ENCODE data around the gene PLSCR5.

The PLSCR5 gene

DNA sequence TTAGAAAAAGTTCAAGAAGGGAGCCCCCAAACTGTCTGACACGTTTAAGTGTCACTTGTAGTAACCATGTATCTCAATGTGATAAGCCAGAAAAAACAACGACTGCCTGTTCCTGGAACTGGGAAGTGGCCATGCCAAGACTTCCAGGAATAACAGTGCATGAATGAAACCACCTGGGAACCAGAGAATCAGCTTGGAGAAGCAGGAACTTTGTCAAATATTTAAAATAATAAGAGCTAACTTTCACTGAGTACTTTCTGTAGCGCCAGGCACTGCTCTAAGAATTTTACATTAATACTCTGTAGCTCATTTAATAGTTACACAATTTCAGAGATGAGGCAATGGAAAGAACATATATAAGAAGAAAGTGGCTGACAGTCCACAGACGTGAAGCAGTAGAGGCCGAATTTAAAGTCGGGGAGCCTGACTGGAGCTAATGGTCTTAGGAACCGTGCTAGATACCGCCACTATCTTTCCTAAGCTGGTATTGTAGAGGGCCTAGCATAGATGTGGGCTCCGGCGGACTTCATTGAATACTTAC lies 61.6 kb downstream of the PLSCR5 start:
- DNase-seq: no peak

DNA sequence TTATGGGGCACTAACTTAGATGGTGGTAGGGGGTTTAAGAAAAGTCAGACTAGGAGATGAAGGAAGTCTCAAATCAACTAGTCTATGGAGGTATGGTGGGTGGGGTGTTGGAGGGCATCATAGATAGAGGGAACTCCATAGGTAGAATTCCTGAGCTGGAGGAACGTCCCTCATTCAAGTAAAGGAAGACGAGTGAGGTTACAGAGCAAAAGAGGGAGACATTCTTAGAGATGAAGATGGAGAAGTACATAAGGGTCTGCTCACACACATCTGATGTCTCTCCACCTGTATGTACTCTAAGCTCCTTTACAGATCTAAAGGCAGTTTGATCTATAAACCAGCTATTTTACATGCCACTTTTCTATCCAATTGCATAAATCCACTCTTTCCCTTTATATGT lies 62.2 kb downstream of the PLSCR5 start:
- DNase-seq: no peak

DNA sequence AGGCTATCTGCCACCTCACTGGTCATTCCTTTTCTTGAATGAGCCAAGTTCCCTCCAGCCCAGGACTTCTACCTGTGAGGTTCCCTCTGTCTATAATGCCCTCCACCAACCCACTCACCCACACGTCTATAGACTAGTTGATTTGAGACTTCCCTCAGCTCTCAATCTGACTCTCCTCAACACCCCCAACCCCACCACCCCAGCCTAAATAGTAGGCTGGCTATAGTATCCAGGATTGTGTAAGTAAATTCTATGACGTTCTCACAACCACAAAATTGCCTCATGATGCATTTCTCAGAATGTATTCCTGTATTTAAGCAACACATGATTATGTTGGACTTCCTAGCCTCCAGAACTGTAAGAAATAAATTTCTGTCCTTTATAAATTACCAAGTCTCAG lies 63.0 kb downstream of the PLSCR5 start:
- no peak for DNase-seq

DNA sequence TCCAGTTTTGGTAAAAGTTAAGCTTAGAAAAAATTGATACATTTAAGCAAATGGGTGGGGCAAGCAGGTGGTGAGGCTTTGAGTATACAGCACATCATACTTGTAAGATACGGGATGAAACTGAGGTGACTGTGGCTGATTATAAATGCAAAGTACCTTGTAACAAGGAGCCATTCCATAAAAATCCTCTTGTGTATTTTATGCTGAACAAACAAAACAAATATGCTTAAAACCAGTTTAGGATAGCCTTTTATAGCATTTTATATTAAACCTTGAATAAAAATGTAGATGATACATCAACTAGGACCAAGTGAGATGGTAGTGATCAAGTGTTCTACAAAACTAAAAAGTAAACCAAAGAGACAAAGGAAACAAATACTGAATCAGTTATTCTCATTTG lies 64.2 kb downstream of the PLSCR5 start:
- DNase-seq: no peak

DNA sequence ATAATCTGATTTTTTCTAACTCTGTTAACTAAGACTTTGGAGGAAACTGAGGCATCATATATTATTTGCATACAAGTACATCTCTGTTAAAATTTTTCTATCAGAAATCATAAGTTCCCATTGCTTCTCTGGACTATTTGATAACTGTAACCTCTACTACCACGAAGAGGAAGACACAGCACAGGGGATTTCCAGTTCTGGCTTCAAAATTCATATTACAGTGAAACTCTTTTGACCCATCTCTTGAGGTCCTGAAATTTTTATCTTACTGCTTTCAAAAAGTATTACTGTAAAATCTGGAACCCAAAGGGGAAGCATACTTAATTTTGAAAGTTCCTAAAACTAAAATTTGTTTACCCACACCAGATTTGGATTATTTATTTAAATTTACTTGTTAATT lies 64.9 kb downstream of the PLSCR5 start:
- DNase-seq: no peak

DNA sequence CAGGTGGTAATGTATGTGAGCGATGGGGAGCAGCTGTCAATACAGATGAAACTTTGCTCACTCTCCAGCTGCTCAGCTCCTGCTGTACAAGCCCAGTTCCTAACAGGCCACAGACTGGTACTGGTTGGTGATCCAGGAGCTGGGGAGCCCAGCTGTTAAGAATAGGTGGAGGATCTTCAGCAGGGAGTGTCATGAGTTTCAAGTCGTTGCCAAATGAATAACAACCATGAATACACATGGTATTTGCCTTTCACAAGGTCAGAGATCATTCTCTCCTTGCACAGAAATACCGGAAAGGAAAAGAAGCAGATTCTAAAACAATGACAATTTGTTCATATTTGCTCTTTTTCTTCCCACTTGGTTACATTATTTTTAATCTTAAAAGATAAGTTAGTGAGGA lies 65.8 kb downstream of the PLSCR5 start:
- DNase-seq: no peak

DNA sequence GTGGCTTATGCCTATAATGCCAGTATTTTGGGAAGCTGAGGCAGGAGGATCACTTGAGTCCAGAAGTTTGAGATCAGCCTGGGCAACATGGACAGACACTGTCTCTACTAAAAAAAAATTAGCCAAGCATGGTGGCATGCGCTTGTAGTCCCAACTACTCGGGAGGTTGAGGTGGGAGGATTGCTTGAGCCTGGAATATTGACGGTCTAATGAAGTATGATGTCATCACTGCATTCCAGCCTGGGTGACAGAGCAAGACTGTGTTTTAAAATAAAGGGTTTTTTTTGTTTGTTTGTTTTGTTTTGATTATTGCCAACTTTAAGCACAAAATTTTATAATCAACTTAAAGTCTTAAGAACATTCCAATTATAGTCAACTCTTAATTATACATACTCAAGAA lies 67.5 kb downstream of the PLSCR5 start:
- no peak for DNase-seq

DNA sequence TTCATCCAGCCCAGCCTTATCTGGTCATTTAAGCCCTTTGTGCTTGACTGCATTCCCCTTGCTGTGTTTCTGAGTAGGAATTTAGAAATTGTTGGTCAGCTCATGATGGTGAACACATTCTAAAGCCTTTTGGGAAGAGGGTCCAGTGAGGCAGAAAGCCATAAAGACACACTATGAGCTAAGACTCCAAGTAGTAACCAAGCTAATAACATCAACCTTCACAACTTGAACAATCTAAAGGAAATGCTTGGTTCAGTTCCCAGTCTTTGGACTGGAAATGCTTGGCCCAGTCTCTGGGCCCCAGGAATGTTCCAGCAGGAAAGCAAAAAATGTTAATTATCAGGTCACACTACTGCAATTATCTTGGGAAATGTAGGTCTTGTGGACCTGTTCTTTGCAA lies 68.5 kb downstream of the PLSCR5 start:
- no peak for DNase-seq

All from DMS153 (cell line).